GM19467 (cell line): ENCODE data around the gene GULP1.

Experiments
- ATAC-seq: cut with Tn5 transposase; IDR thresholded peaks from one replicate; pipeline ENCODE4 v1.9.1; 2021; ENCODE audit warnings: mild to moderate bottlenecking, moderate library complexity; ENCODE audit not compliant: unreplicated experiment

Gene GULP1

DNA sequence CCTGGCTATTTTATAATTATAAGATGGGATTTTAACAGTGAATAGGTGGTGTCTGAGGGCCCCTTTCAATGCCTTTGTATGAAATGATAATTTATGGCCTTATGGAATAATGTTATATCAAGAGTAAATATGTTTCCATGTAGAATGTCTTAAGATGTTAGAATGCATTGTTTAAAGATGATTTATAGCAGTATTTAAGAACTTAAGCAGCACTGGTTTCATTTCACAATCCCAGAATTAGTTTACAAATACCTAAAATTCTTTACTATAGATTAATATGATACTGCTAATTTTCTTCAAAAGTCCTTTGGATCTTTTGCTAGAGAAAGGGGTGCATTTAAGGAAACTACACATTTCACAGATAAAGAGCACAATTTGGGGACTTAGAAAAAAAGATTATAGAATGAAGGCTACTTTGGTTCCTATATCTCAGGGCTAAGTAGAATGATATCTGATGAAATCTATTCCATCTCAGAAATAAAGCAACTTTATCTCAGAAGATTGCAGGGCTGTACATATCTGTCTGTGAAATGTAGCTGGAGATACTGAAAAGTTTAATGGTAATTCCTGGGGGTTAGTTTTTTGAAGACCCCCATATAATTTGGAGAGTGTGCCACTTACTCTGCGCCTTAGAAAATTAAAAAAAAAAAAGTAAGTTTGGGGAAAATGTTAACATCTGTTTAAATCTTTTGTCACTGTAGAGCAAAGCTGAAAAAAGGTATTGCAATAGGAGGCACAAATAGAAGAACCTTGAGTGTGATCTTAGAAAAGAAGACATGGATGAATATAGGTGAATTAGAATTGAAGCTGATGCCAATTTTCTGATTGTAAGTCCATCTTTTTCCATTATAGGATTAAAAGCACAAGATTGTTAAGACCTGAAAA is 123.4 kb downstream of the GULP1 start:
- ATAC-seq = no peak

DNA sequence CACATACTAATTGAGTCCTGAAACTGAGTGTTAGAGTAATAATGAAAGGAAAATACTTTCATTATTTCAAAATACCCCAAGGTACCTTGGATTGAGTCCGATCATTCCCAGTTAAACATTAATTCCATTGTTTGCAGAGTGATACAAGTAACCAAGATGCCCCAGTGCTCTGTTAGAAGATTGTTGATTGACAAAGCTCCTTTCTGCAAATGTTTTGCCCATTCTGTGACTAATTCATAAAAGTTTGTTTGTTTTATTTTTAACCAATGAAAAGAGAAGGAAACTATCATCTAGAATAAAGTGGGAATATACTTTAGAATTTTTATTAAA is 124.0 kb downstream of the GULP1 start:
- no peak for ATAC-seq

DNA sequence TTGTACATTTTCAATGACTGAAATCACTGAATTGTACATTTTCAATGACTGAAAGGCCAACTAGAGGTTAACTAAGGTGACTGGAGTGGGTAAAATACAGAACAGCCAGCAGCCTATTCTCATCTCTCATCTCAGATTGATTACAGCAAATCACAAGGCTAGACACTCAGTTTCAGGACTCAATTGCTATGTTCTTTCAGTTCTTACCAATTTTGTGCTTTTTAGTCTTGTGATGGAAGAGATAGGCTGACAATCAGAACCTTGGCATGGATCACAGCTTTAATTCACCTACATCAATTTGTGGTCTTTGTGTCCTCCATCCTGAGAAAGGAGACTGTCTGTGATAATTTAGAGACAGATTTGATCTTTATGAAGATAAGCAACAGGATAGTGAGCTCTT is 124.7 kb downstream of the GULP1 start:
- no peak for ATAC-seq

DNA sequence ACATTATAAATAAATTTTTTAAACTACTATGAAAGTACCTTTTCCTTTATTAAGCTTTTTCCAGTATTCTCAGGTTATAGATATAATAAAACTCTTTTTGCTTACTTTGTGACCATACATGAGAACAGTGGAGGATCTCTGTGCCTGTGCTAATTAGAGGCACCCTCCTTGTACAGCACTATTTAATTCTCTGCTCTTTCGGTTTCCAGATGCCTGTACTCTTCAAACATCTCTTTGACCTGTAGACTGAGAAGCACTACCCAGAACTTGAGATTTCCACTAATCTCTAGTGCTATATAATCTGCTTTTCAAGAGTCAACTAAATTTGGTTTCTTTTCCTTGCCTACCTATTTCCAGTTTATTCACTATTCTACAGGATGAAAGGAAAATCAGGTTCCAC is 131.1 kb downstream of the GULP1 start:
- no peak for ATAC-seq

DNA sequence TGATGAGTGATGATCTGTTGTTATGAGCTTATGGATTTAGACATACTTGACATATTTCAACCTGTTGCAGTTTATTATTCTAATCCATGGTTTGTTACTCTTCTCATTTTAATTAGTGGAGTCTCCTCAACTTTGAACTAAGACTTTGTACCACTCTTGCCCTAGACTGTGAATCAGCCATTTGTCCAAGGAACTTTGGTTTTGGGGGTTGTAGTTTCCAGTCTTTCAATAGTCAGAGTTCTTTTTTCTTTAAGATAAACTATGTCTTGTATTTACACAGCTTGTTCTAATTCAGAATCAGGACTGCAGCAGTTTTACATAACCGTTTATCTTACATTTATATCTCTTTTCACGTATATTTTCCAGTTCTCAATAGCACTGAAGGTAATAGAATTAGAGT is 133.6 kb downstream of the GULP1 start:
- ATAC-seq = no peak

DNA sequence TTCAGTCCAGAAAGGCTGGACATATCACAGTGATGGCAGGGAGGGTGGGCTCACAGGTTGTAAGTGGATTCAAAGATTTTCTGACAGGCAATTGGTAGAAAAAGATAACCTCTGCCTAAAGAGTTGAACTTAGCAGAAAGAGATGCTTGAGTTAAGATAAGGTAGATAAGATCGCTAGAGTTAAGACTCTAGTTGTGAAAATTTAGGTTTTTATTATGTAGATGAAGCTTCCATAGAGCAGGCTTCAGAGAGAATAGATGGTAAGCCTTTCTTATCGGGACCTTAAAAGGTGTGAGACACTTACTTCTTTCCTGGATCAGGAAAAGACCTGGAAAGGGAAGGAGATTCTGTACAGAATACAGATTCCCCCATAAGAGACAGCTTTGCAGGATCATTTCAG is 134.4 kb downstream of the GULP1 start:
- ATAC-seq = no peak

DNA sequence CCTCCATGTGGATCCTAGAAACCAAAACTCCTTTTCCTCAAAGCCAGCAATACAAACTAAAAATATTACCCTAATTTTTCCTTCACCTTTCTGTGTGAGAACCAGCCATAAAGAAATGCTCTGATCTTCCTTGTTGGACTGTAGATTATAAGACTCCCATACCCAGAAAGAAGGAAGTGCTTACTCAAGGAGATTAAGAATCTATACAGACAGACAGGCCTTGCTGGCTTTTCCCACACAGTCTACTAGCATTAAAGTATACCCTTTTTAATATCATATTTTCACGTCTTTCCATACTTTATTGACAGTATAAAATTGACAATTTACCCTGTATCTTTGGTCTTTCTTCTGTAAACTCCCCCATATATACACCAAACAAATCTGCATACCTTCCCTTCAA is 139.0 kb downstream of the GULP1 start:
- ATAC-seq = no peak

DNA sequence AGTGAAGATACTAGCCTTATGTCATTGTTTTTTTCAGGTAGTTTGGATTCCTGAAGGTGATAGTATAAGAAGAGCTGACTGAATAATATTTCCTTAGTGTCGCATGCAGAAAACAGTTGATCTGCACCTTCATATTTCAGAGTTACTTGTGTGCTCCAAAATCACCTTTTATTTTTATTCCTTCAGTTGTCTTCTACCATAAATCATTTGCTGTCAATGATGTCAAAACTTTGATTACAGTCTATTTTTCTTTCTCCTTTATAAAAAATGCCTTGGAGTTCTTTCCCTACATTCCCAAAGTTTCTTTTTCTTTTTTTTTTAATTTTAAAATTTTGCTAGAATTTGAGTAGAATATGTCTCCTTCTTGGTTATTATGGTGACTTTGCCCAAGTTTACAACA is 142.3 kb downstream of the GULP1 start:
- ATAC-seq = no peak

DNA sequence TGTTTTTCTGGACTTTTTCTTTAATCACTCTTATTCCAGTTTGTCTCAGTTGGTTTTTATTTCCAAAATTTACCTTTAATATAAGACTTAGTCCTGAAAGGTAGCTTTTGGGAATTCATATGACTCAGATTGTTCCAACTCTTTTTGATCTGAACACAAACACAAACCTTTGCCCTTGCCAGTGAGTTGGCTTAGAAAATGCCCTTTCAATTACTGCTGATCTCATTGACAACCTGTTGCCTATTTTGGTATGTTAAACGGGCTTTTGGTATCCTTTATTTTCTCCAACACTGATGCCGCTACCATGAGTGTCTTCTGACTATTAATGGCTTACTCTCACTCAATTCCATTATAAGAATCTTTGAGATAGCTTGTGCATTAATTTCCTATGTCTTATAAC is 143.4 kb downstream of the GULP1 start:
- ATAC-seq = no peak

DNA sequence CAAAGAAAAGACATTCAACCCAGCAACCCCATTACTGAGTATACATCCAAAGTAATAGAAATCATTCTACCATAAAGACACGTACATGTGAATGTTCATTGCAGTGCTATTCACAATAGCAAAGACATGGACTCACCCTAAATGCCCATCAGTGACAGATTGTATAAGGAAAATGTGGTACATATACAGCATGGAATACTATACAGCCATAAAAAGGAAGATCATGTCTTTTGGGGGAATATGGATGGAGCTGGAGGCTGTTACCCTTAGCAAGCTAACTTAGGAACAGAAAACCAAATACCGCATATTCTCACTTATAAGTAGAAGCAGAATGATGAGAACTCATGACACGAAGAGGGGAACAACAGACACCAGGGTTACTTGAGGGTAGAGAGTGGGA is 145.9 kb downstream of the GULP1 start:
- no peak for ATAC-seq

DNA sequence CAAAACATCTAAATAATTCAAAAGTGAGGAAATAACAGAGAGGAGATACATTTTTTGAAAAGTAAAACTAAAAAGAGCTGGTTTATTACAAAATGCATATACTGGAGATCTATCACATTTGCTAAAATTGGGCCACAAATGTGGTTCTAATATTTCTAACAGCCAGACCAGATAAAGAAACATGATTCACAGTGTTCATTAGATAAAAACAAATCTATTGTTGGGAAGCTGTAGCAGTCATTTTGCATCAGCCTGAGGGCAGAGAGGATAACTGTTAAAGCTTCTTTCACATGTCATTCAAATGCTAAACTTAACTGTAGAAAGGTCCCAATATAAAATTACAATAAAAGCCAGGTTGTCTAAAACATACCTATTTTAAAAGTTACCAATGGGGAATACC is 148.3 kb downstream of the GULP1 start:
- no peak for ATAC-seq

DNA sequence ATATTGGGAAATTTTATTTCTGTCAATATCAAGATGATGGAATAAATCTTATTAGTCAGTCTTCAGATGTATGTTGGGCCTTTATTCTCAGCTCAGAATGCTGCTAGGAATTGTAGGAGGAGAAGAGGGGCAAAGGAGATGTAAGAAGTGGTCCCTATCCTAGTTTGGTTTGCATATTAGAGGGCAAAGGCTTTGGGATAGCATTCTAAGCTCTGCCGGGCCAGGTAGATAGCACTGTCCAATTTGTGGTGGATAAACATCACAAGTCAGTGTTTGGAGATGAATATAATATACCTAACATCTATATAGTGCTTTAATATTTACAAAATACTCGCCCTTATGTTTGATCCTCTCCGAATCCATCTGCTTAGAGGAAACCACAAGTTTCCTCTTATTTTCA is 149.2 kb downstream of the GULP1 start:
- ATAC-seq = no peak

DNA sequence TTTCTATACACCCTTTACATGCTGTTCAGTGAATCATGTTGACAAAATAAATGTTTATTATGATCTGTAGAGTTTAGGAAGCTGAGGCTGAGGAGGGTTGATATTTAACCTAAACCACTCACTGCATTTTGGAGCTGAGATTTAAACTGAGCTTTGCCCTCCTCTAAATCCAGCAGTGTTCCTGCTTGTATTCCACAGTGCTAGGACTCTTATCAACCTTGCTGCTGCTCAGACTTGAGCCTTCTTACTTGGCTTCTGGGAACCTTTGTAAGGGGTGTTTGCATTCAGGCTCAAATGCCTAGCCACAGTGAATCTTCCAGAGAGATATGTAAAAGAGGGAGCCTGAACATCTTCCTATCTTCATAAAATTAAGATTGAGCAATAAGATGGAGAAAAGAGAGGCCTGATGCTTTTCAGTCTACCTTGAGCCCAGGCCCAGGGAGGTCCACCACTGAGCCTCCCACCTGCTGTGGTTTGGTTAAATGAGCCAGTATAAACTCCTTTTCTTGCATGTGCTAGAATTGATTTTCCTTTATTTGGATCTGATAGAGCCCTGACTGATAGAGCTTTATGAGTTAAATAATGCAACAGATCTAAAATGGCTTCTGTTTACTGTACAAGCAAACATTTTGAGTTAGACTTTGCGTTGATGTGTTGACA is 149.7 kb downstream of the GULP1 start:
- no peak for ATAC-seq

DNA sequence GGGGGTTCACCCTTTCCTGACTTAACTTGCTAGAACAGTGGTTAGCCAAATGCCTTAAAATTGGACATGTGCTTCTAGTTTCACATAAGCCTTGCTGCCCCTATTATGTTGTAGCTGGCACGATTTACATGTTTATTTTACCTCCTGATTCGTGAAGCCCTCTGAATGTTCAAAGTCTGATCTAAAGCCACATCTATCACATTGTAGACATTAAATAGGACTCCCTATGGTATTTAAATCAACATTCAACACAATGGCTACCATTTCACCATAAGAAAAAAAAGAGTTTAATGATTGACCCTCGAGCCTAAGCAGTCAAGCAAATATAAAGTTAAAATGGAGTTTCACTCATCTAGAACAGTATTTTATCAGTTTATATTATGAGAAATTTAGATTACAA is 151.5 kb downstream of the GULP1 start:
- no peak for ATAC-seq

DNA sequence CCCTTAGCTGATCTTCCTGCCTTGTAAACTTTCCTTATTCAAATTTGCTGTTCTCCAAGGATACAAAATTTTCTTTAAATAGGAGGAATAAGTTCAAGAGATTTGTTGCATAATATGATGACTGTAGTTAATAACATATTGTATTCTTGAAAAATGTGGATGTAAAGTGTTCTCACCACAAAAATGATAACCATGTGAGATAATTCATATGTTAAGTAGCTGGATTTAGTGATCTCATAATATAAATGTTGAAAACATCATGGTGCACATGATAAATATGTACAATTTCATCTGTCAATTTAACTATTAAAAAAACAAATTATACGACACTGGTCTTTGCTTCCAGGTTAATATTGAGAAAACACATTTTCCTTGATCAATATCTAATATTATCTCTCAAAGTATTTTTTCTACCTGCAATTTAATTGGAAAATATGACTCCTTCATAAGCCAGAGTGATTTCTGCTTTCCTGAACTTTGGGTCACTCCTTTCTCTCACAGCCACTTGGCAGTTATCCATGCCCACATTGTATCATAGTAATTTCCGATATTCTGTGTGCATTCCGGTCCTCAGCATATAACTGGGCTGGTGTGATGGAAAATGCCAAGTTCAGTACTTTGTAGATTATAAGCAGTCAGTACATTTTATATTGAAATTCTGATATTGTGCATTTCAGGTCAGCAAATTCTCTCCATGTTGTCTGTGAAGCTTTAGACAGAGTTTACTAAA is 152.6 kb downstream of the GULP1 start:
- no peak for ATAC-seq

DNA sequence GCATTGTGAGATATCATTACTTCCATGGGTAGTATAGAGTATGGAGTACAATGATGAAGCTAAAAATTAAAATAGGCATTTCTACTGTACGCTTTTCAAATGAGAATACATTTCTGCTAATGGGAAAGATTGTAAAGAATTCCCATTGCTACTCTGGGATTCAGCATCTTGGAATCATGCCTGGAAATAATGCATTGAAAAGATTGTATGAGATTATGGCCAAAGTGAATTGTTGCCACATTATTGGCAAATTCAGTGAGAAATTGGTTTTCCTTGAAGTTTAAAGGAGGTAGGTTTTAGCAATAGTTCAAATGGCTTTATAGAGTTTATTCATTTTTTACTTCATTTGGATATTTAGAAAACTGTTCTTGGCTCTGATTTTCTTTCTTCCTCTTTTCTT is 157.9 kb downstream of the GULP1 start:
- ATAC-seq = no peak

DNA sequence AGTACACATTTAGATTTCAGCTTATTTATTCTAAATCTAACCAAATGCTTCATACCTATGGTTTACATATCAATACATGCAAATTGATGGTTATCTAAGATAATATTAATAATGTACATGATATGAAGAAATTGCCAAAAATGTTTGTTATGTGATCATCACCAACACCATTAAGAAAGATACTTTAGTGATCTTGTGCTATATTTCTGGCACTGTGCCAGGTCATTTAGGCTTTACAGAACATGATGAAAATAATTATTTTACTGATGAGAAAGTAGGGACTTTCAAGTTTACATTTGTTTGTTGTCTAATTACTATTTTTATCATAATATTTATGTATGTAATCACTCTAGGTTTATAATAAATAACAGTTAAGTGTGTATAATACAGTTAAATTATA is 158.3 kb downstream of the GULP1 start:
- ATAC-seq = no peak

DNA sequence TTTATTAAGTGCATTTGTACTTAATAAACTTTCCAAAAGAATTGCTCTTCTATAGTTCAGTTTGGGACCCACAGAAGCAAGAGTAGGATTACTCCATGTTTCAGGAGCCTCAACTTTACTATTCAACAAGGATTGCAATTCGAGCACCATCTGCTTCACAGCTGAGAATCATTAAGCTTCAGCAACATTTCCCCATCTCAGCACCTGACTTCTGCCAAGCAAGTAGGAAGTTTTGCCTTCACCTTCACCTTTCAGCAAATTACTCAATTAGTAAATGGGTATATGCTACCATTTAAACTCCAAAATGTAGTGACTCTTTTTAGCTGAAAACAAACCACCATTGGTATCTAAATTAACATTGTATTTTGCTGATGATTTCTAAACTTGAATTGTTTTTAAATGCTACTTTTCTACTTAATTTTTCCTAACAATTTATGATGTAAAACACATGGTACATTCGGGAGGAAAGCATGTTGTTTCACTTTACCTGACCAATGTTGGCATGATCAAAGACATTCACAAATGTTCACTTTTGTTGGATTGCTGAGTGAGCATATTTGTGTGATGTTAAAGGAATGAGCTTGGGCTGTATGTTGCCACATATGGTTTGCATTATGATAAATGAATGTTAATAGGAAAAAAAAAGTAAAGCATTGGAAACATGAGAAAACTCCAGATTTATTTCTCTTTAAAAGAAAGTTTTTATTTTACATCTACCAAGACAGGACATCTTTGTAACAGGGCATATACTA is 159.2 kb downstream of the GULP1 start:
- ATAC-seq = no peak

DNA sequence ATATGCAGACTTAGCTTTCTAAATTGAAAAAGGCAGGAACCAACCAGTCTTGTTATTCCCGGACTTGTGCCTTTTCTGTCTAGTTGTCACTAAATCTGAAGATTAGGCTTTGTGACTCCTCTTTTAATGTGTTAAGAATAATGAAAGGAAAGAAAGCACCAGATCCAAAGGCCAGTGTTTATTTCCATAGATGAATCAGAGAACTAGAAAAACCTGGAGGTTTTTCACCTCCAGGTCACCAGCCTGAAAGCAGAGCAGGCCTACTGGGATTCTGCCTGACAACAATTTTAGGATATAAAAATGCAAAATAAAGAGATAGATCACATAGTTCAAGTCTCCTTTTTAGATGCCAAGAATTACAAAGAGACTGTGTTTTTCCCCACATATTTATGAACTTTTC is 160.4 kb downstream of the GULP1 start:
- ATAC-seq = no peak

DNA sequence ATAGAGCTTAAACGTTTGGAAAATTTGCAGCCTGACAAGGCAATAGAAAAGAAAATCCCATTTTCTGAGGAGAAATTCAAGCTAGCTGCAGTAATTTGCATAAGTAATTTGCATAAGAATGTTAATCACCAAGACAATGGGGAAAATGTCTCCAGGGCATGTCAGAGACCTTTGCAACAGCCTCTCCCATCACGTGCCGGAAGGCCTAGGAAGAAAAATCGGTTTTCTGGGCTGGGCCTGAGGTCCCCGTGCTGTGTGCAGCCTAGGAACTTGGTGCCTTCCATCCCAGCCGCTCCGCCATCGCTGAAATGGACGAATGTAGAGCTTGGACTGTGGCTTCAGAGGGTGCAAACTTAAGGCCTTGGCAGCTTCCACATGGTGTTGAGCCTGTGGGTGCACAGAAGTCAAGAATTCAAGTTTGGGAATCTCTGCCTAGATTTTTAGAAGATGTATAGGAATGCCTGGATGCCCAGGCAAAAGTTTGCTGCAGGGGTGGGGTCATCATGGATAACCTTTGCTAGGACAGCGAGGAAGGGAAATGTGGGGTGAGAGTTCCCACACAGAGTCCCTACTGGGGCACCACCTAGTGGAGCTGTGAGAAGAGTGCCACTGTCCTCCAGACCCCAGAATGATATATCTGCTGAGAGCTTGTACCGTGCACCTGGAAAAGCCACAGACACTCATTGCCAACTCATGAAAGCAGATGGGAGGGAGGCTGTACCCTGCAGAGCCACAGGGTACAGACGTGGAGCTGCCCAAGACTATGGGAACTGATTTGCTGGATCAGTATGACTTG is 164.6 kb downstream of the GULP1 start:
- ATAC-seq = no peak

DNA sequence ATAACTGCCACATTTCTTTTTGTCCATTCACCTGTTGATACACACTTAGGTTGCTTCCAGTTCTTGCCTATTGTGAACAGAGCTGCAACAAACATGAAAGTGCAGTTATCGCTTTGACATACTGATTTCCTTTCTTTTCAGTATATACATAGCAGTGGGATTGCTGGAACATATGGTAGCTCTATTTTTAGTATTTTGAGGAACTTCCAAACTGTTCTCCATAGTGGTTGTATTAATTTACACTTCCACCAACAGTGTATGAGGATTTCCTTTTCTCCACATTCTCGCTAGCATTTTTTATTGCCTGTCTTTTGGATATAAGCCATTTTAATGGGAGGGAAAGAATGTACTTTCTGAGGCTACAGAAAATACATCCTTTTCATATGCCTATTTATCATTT is 167.4 kb downstream of the GULP1 start:
- ATAC-seq = no peak
